ENCODE measurements around the gene FBXW5. TPM values are rescaled to one million over a fixed set of nuclear protein-coding genes. Genes with fewer than 3 reads are reported as not detected.

Gene FBXW5
- total and polyA plus RNA-seq, 9 of the 15 experiments (the other 6 are each of a cell fraction or from before 2014, with no cell fraction given) = 0.21 to 128 (median 37.0) TPM

DNA sequence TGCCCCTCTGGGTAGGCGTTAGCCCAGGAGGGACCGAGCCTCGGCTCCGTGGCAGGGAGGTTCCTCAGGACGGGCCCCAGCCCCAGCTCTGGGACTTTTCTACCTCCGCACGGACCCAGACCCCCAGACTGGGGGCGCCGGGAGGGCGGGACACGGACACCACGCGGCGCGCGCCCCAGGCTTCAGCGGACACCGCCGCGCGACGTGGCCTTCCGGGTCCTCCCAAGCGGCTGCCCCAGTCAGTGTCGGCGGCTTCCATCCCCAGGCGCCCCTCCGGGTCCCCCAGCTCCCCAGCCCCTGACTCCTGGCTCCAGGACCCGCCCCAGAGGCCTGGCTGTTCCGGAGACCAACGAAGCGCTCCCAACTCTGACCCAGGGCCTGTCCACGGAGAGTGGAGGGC is 41.3 kb upstream of the FBXW5 start (continued):
- TF ChIP-seq BRD9 (IDR thresholded peaks at IDR 0.05; ENCODE audit: low read depth, partially characterized antibody) = no peak

DNA sequence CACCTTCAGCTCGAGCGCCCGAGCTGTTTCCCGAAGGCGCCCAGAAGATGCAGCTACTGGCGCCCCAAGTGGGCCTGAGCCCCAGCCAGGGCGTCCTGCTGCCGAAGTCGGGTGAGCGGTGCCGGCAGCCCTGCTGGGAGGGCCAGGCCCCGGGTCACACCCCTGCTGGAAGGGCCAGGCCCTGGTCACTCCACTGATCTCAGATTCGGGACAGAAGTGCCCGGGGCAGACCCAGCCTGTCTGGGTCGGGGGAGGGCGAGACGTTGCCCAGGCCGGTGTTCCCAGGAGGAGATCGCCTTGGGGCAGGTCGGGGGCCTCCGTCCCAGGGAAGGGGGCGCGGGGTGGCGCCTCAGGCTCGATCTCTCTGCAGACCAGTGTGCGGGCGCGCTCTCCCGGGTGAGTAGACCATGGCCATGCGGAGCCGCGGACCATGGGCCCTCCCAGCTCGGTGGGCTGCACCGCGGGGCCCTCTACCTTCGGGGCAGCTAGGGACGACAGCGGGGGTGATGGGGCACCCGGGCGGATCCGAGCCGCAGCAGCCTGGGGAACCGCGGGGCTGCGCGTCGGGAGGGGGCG is 40.6 kb upstream of the FBXW5 start:
- in situ Hi-C loops (cut with MboI) = no loop called here
- BruUV-seq (replicated peaks) = no TSS peak
- H3K9me1 ChIP-seq (ENCODE audit: control insufficient read depth, insufficient read depth, low read length) = no peaks in the 10 kb centered on the region
- ChIA-PET POLR2A (no interaction called here), CTCF (ENCODE audit: low intra/inter-chr PET ratio) (no interaction called here)
- H3K79me2 ChIP-seq (ENCODE audit: control insufficient read depth, insufficient read depth, low read length) = no peaks in the 10 kb centered on the region
- H3K9me3 ChIP-seq (replicated peaks; ENCODE audit: control insufficient read depth, insufficient read depth, low read depth, low read length) = no peaks in the 10 kb centered on the region
- intact Hi-C loops (cut with micrococcal nuclease) = no loop called here
- no peak overlapping the region for H3K27ac ChIP-seq (ENCODE audit: extremely low read depth, low read depth, low read length)
- TF ChIP-seq TOE1 (IDR thresholded peaks at IDR 0.05; ENCODE audit: borderline replicate concordance) = no peak
- no peak for TF ChIP-seq TOE1 (CRISPR knock-in tag; IDR thresholded peaks at IDR 0.05; ENCODE audit: borderline replicate concordance, low read depth)
- TF ChIP-seq, protein P1, sequence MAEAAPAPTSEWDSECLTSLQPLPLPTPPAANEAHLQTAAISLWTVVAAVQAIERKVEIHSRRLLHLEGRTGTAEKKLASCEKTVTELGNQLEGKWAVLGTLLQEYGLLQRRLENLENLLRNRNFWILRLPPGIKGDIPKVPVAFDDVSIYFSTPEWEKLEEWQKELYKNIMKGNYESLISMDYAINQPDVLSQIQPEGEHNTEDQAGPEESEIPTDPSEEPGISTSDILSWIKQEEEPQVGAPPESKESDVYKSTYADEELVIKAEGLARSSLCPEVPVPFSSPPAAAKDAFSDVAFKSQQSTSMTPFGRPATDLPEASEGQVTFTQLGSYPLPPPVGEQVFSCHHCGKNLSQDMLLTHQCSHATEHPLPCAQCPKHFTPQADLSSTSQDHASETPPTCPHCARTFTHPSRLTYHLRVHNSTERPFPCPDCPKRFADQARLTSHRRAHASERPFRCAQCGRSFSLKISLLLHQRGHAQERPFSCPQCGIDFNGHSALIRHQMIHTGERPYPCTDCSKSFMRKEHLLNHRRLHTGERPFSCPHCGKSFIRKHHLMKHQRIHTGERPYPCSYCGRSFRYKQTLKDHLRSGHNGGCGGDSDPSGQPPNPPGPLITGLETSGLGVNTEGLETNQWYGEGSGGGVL (CRISPR knock-in tag; IDR thresholded peaks at IDR 0.05) = no peak
- TF ChIP-seq RFX5 (IDR thresholded peaks at IDR 0.05; ENCODE audit: low read depth, low read length) = no peak
- no peak for TF ChIP-seq SIN3B (IDR thresholded peaks at IDR 0.05; ENCODE audit: low read depth)
- no peak for FAIRE-seq
- no peak overlapping the region for H2AFZ ChIP-seq (ENCODE audit: low read depth, low read length)
- no peak overlapping the region for H3K4me3 ChIP-seq
- no peaks in the 10 kb centered on the region for H3K27me3 ChIP-seq (ENCODE audit: control insufficient read depth in 2 of 2, insufficient read depth in 2 of 2, low read length in 2 of 2)
- H3K9ac ChIP-seq (ENCODE audit: insufficient read depth in 1 of 2, low read depth in 2 of 2, low read length in 2 of 2) = no peak overlapping the region
- no peaks in the 10 kb centered on the region for H4K20me1 ChIP-seq (replicated peaks; ENCODE audit: control insufficient read depth, insufficient read depth, low read length)
- no peak overlapping the region for H3K4me2 ChIP-seq (ENCODE audit: insufficient read depth, low read length)
- H3K36me3 ChIP-seq (ENCODE audit: control insufficient read depth, insufficient read depth, low read length) = no peaks in the 10 kb centered on the region
- DNase-seq (ENCODE audit: extremely low read depth in 1 of 4, low spot score in 3 of 4) = no peak
- WGBS (ENCODE audit: insufficient coverage, low coverage, missing lambda C conversion rate) = 68% methylated on average over 31 of the region's 48 CpGs
- ATAC-seq = no peak
- H3K4me1 ChIP-seq (replicated peaks in 1 of 2; ENCODE audit: control insufficient read depth in 2 of 2, insufficient read depth in 2 of 2, low read length in 2 of 2) = peaks cover 3 to 56% of the 10 kb centered on the region in 2 experiments; a peak in 4 of 5 replicates

Measured in K562 (cell line).